ENCODE data around the gene FER.

DNA sequence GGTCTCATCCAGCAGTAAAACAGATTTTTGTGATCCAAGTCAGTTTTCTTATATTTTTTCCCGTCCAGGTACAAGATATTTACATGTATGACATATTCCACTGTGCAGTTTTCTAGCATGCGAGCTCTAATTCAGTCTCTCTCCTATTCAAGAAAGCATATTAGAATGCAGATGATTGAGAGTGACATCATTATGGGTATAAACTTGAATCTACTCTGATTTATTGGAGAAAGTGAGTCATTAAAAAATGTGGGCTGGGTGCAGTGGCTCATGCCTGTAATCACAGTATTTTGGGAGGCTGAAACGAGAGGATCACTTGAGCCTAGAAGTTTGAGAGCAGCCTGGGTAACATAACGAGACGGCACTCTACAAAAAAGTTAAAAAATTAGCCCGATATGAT, 6.2 kb downstream of the FER start:
- TF ChIP-seq, protein P1, sequence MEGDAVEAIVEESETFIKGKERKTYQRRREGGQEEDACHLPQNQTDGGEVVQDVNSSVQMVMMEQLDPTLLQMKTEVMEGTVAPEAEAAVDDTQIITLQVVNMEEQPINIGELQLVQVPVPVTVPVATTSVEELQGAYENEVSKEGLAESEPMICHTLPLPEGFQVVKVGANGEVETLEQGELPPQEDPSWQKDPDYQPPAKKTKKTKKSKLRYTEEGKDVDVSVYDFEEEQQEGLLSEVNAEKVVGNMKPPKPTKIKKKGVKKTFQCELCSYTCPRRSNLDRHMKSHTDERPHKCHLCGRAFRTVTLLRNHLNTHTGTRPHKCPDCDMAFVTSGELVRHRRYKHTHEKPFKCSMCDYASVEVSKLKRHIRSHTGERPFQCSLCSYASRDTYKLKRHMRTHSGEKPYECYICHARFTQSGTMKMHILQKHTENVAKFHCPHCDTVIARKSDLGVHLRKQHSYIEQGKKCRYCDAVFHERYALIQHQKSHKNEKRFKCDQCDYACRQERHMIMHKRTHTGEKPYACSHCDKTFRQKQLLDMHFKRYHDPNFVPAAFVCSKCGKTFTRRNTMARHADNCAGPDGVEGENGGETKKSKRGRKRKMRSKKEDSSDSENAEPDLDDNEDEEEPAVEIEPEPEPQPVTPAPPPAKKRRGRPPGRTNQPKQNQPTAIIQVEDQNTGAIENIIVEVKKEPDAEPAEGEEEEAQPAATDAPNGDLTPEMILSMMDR (IDR thresholded peaks at IDR 0.05): no peak
- TF ChIP-seq POLR2A (IDR thresholded peaks at IDR 0.05): no peak
